Parathyroid adenoma (tissue), 2 donors: Measurements from ENCODE around the gene AKNA.

Source experiments
- H2AFZ ChIP-seq: fragments of 300-600 bp; sonication (generic); one replicate; pipeline ENCODE4 v1.7.0; 2017; ENCODE audit warnings: antibody characterized with exemption, mild to moderate bottlenecking
- H3K27ac ChIP-seq: fragments of 300-600 bp; sonication (generic); one replicate; pipeline ENCODE4 v1.7.0; 2017
- H3K27me3 ChIP-seq: fragments of 300-600 bp; sonication (generic); one replicate; pipeline ENCODE4 v1.7.0; 2017; ENCODE audit warnings: low read length; ENCODE audit not compliant: control insufficient read depth, insufficient read depth
- H3K36me3 ChIP-seq: fragments of 300-600 bp; sonication (generic); one replicate; pipeline ENCODE4 v1.7.0; 2017; ENCODE audit warnings: low read length; ENCODE audit not compliant: control insufficient read depth, insufficient read depth
- H3K4me1 ChIP-seq: fragments of 300-600 bp; sonication (generic); one replicate; pipeline ENCODE4 v1.7.0; 2017; ENCODE audit warnings: control low read depth
- H3K4me2 ChIP-seq: fragments of 300-600 bp; sonication (generic); one replicate; pipeline ENCODE4 v1.7.0; 2017; ENCODE audit warnings: low read length
- H3K4me3 ChIP-seq: fragments of 300-600 bp; sonication (generic); one replicate; pipeline ENCODE4 v1.7.0; 2017; ENCODE audit warnings: low read depth, low read length
- H3K79me2 ChIP-seq: fragments of 300-600 bp; sonication (generic); one replicate; pipeline ENCODE4 v1.7.0; 2017; ENCODE audit warnings: control low read depth
- H3K9ac ChIP-seq: fragments of 300-600 bp; sonication (generic); one replicate; pipeline ENCODE4 v1.7.0; 2017; ENCODE audit warnings: mild to moderate bottlenecking
- H3K9me3 ChIP-seq: fragments of 300-600 bp; sonication (generic); one replicate; pipeline ENCODE4 v1.7.0; 2017; ENCODE audit warnings: low read length; ENCODE audit not compliant: control insufficient read depth
- TF ChIP-seq, protein P1 (sequence below): fragments of 300-600 bp; sonication (generic); IDR thresholded peaks from one replicate; pipeline ENCODE4 v1.7.0; 2017; ENCODE audit warnings: antibody characterized with exemption, mild to moderate bottlenecking
- donor health status: primary hyperparathyroidism.

AKNA gene

GRCh38 chr9:114349713-114350480 lies 37.9 kb downstream of the AKNA start:
- H3K9me3 ChIP-seq = no peaks in the 10 kb centered on the region
- no peak overlapping the region for H3K9ac ChIP-seq
- no peaks in the 10 kb centered on the region for H3K4me1 ChIP-seq
- no peak overlapping the region for H3K27ac ChIP-seq
- TF ChIP-seq, protein P1, sequence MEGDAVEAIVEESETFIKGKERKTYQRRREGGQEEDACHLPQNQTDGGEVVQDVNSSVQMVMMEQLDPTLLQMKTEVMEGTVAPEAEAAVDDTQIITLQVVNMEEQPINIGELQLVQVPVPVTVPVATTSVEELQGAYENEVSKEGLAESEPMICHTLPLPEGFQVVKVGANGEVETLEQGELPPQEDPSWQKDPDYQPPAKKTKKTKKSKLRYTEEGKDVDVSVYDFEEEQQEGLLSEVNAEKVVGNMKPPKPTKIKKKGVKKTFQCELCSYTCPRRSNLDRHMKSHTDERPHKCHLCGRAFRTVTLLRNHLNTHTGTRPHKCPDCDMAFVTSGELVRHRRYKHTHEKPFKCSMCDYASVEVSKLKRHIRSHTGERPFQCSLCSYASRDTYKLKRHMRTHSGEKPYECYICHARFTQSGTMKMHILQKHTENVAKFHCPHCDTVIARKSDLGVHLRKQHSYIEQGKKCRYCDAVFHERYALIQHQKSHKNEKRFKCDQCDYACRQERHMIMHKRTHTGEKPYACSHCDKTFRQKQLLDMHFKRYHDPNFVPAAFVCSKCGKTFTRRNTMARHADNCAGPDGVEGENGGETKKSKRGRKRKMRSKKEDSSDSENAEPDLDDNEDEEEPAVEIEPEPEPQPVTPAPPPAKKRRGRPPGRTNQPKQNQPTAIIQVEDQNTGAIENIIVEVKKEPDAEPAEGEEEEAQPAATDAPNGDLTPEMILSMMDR = no peak
- H3K27me3 ChIP-seq = no peaks in the 10 kb centered on the region
- H3K4me3 ChIP-seq = no peak overlapping the region
- H2AFZ ChIP-seq = no peak overlapping the region
- H3K36me3 ChIP-seq = no peaks in the 10 kb centered on the region
- no peak overlapping the region for H3K4me2 ChIP-seq
- H3K79me2 ChIP-seq = no peaks in the 10 kb centered on the region

DNA sequence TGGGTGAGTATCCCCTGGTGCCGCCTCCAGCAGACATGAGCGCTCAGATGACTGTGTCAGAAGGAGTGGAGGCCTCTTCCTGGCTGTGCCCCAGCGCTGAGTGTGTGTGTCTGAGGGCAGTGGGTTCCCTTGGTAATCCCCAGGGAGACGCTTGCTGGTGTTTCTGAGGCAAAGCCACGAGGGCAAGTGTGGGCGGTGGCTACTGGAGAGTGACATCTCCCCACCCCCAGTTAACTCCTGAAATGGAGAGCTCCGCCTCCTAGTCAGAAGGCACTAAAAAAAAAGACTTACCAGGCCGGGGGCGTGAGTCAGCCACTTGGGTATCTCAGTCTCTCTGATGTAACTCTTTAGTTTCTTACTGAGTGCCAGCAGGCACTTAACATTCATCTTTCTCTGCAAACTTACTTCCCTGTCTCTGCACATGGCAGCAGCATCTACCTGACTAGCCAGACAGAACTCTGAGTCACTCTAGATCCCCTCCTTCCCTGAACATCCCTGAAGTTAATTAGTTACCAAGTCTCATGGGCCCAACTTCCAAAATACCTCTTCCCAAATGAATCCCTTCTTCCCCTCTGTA lies 38.8 kb downstream of the AKNA start:
- no peak overlapping the region for H3K4me2 ChIP-seq

GRCh38 chr9:114348261-114348905 lies 39.4 kb downstream of the AKNA start:
- H3K9ac ChIP-seq = no peak overlapping the region

More for the DNA sequence above, 38.8 kb downstream of the AKNA start:
- Histone ChIP-seq H3K79me2 (no peaks in the 10 kb centered on the region), H3K27ac (no peak overlapping the region), H2AFZ (no peak overlapping the region), H3K9ac (no peak overlapping the region), H3K9me3 (no peaks in the 10 kb centered on the region), H3K36me3 (no peaks in the 10 kb centered on the region), H3K27me3 (no peaks in the 10 kb centered on the region), H3K4me3 (no peak overlapping the region), H3K4me1 (no peaks in the 10 kb centered on the region)
- TF ChIP-seq, protein P1 = no peak

DNA sequence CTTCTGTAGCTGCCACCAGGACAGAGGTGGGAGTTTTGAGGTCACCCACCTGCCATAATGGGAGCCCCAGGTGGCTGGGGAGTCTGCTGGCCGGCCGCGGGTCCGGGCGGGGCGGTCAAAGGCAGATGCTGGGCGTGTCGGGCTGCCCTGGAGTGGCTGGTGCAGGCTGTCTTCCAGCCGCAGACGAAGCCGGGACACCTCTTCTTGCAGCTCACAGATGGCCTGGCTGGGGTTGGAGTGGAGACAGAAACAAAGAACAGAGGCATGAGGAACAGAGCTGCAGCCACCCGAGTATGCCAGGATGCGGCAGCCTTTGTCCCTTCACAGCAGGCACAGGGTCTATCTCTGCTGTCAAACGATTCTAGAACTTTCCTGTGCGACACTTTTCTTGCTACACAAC lies 40.1 kb downstream of the AKNA start:
- no peak overlapping the region for H3K4me3 ChIP-seq
- TF ChIP-seq, protein P1 = no peak
- no peak overlapping the region for H2AFZ ChIP-seq
- H3K4me1 ChIP-seq = no peaks in the 10 kb centered on the region
- no peaks in the 10 kb centered on the region for H3K36me3 ChIP-seq
- no peak overlapping the region for H3K27ac ChIP-seq
- H3K79me2 ChIP-seq = no peaks in the 10 kb centered on the region
- no peak overlapping the region for H3K9ac ChIP-seq
- no peak overlapping the region for H3K4me2 ChIP-seq
- H3K27me3 ChIP-seq = no peaks in the 10 kb centered on the region
- no peaks in the 10 kb centered on the region for H3K9me3 ChIP-seq

More at GRCh38 chr9:114348261-114348905, 39.4 kb downstream of the AKNA start:
- H3K36me3 ChIP-seq = no peaks in the 10 kb centered on the region
- H3K79me2 ChIP-seq = no peaks in the 10 kb centered on the region
- TF ChIP-seq, protein P1 = no peak
- no peak overlapping the region for H3K4me3 ChIP-seq
- no peak overlapping the region for H3K27ac ChIP-seq
- H3K4me2 ChIP-seq = no peak overlapping the region
- no peaks in the 10 kb centered on the region for H3K9me3 ChIP-seq
- no peaks in the 10 kb centered on the region for H3K27me3 ChIP-seq
- no peak overlapping the region for H2AFZ ChIP-seq
- H3K4me1 ChIP-seq = no peaks in the 10 kb centered on the region
